H9 (cell line): Measurements from ENCODE around the gene RAB11B. TPM values are rescaled to one million over a fixed set of nuclear protein-coding genes. Genes with fewer than 3 reads are reported as not detected.

ENCODE experiments used
- DNase-seq: peaks from one replicate; pipeline ENCODE4 v3.0.0-alpha.2; 2017
- H2AFZ ChIP-seq: one replicate; pipeline ENCODE4 v1.6.1; 2013; ENCODE audit warnings: mild to moderate bottlenecking, low read length, control low read depth, moderate library complexity
- H2AK5ac ChIP-seq: 2 replicates; pipeline ENCODE4 v1.6.1; 2013; ENCODE audit warnings: low read length, control low read depth, mixed read lengths; ENCODE audit not compliant: insufficient read length
- H2BK120ac ChIP-seq: one replicate; pipeline ENCODE4 v1.6.1; 2013; ENCODE audit warnings: low read depth, mild to moderate bottlenecking, low read length, control low read depth, inconsistent platforms; ENCODE audit not compliant: poor library complexity, severe bottlenecking
- H2BK12ac ChIP-seq: 2 replicates; pipeline ENCODE4 v1.6.1; 2013; ENCODE audit warnings: low read length, control low read depth, mixed read lengths, low read depth; ENCODE audit not compliant: insufficient read length
- H2BK15ac ChIP-seq: 2 replicates; pipeline ENCODE4 v1.6.1; 2013; ENCODE audit warnings: low read depth, low read length, control low read depth
- H2BK20ac ChIP-seq: one replicate; pipeline ENCODE4 v1.6.1; 2013; ENCODE audit warnings: low read depth, mild to moderate bottlenecking, low read length, control low read depth, inconsistent platforms; ENCODE audit not compliant: poor library complexity, severe bottlenecking
- H2BK5ac ChIP-seq: 2 replicates; pipeline ENCODE4 v1.6.1; 2013; ENCODE audit warnings: low read length, control low read depth, mixed read lengths; ENCODE audit not compliant: insufficient read length
- H3K14ac ChIP-seq: 2 replicates; pipeline ENCODE4 v1.6.1; 2013; ENCODE audit warnings: low read length, control low read depth; ENCODE audit not compliant: insufficient read depth
- H3K18ac ChIP-seq: 2 replicates; pipeline ENCODE4 v1.6.1; 2013; ENCODE audit warnings: low read depth, mild to moderate bottlenecking, mixed read lengths, low read length, control low read depth; ENCODE audit not compliant: insufficient read length
- H3K23ac ChIP-seq: 2 replicates; pipeline ENCODE4 v1.6.1; 2013; ENCODE audit warnings: low read length, control low read depth, mixed read lengths, low read depth; ENCODE audit not compliant: insufficient read length
- H3K23me2 ChIP-seq: 2 replicates; pipeline ENCODE4 v1.6.1; 2013; ENCODE audit warnings: low read depth, mild to moderate bottlenecking, mixed read lengths, low read length, control low read depth; ENCODE audit not compliant: insufficient read length, poor library complexity, severe bottlenecking
- H3K27ac ChIP-seq: 2 replicates; pipeline ENCODE4 v1.5.1; 2013; ENCODE audit warnings: low read length, control low read depth, mixed read lengths, low read depth; ENCODE audit not compliant: insufficient read length
- H3K27me3 ChIP-seq: 2 replicates; pipeline ENCODE4 v1.6.1; 2013; ENCODE audit warnings: low read length, control low read depth, inconsistent platforms; ENCODE audit not compliant: insufficient read depth
- H3K4ac ChIP-seq: 2 replicates; pipeline ENCODE4 v1.6.1; 2013; ENCODE audit warnings: low read depth, mild to moderate bottlenecking, control low read depth, inconsistent platforms, low read length, moderate library complexity
- H3K4me1 ChIP-seq: 2 replicates; pipeline ENCODE4 v1.6.1; 2013; ENCODE audit warnings: low read length, control low read depth, inconsistent platforms; ENCODE audit not compliant: insufficient read depth
- H3K4me2 ChIP-seq: 2 replicates; pipeline ENCODE4 v1.6.1; 2013; ENCODE audit warnings: low read length, control low read depth, mixed read lengths; ENCODE audit not compliant: insufficient read length, insufficient read depth
- H3K56ac ChIP-seq: 2 replicates; pipeline ENCODE4 v1.6.1; 2013; ENCODE audit warnings: low read depth, mild to moderate bottlenecking, mixed read lengths, low read length, control low read depth; ENCODE audit not compliant: insufficient read length
- H3K79me1 ChIP-seq: 2 replicates; pipeline ENCODE4 v1.6.1; 2013; ENCODE audit warnings: low read depth, mild to moderate bottlenecking, moderate library complexity, low read length, control low read depth, inconsistent platforms; ENCODE audit not compliant: insufficient read depth, poor library complexity, severe bottlenecking
- H3K79me2 ChIP-seq: 2 replicates; pipeline ENCODE4 v1.6.1; 2013; ENCODE audit warnings: low read length, control low read depth, inconsistent platforms; ENCODE audit not compliant: insufficient read depth
- H3K9ac ChIP-seq: 2 replicates; pipeline ENCODE4 v1.6.1; 2013; ENCODE audit warnings: low read length, control low read depth, mixed read lengths; ENCODE audit not compliant: insufficient read length; ENCODE audit errors: extremely low read depth
- H3K9me3 ChIP-seq: one replicate; pipeline ENCODE4 v1.6.1; 2013; ENCODE audit warnings: low read depth, low read length, inconsistent platforms; ENCODE audit not compliant: control insufficient read depth
- H3T11ph ChIP-seq: one replicate; pipeline ENCODE4 v1.6.1; 2013; ENCODE audit warnings: mild to moderate bottlenecking, low read length, control low read depth, inconsistent platforms
- H4K20me1 ChIP-seq: one replicate; pipeline ENCODE4 v1.6.1; 2013; ENCODE audit not compliant: control insufficient read depth, insufficient read length, insufficient read depth
- H4K5ac ChIP-seq: 2 replicates; pipeline ENCODE4 v1.6.1; 2013; ENCODE audit warnings: low read depth, mild to moderate bottlenecking, mixed read lengths, low read length, control low read depth; ENCODE audit not compliant: insufficient read length
- H4K8ac ChIP-seq: replicated peaks from 2 replicates; pipeline ENCODE4 v1.6.1; 2013; ENCODE audit warnings: low read length, control low read depth, mixed read lengths, low read depth; ENCODE audit not compliant: insufficient read length
- H4K91ac ChIP-seq: 2 replicates; pipeline ENCODE4 v1.6.1; 2013; ENCODE audit warnings: low read depth, mild to moderate bottlenecking, moderate library complexity, mixed read lengths, low read length, control low read depth; ENCODE audit not compliant: insufficient read length
- H3K27ac Mint-ChIP-seq, 3 experiments: 2 replicates in 2 of 3; 3 replicates in 1 of 3; pipeline ENCODE4 v1.8.0; 2020 to 2021; ENCODE audit warnings: mixed read lengths in 3 of 3, mild to moderate bottlenecking in 1 of 3, moderate library complexity in 1 of 3
- H3K27me3 Mint-ChIP-seq: 2 replicates; pipeline ENCODE4 v1.8.0; 2021; ENCODE audit warnings: low read depth, mild to moderate bottlenecking, moderate library complexity, mixed read lengths
- H3K36me3 Mint-ChIP-seq, 3 experiments: 2 replicates in 2 of 3; 3 replicates in 1 of 3; pipeline ENCODE4 v1.8.0; 2020 to 2021; ENCODE audit warnings: low read depth in 3 of 3, mixed read lengths in 3 of 3; ENCODE audit not compliant: insufficient read depth in 1 of 3
- H3K4me1 Mint-ChIP-seq, 2 experiments: 2 replicates each; pipeline ENCODE4 v1.8.0; 2020; ENCODE audit warnings: mixed read lengths in 2 of 2
- H3K4me3 Mint-ChIP-seq, 2 experiments: 2 replicates in 1 of 2; 3 replicates in 1 of 2; pipeline ENCODE4 v1.8.0; 2020 to 2021; ENCODE audit warnings: mild to moderate bottlenecking in 2 of 2, mixed read lengths in 2 of 2, moderate library complexity in 1 of 2
- H3K9me3 Mint-ChIP-seq, 2 experiments: 2 replicates in 1 of 2; 3 replicates in 1 of 2; pipeline ENCODE4 v1.8.0; 2020; ENCODE audit warnings: mild to moderate bottlenecking in 2 of 2, mixed read lengths in 2 of 2, moderate library complexity in 1 of 2
- WGBS: extraction: QIAGEN DNeasy Blood & Tissue Kit; methylation state at CpG from one replicate; pipeline ENCODE4 v1.1.7; 2013; ENCODE audit warnings: missing lambda C conversion rate, low lambda C conversion rate, mixed read lengths; ENCODE audit not compliant: insufficient read length; ENCODE audit errors: extremely low coverage; 5-methylcytosine and 5-hydroxymethylcytosine counted together
- total RNA-seq: library from RNA; stranded (reverse); gene quantifications from 2 replicates; pipeline ENCODE4 v1.2.1, GENCODE V29; 2021
- TF ChIP-seq, protein P1 (sequence below): fragments of 200-600 bp; sonication (generic); conservative IDR thresholded peaks from 3 replicates; pipeline ENCODE4 v1.8.0; 2021; ENCODE audit warnings: antibody characterized with exemption, mild to moderate bottlenecking

RAB11B gene
- total RNA-seq, 1 experiment from 2014 or later: 106 TPM

DNA sequence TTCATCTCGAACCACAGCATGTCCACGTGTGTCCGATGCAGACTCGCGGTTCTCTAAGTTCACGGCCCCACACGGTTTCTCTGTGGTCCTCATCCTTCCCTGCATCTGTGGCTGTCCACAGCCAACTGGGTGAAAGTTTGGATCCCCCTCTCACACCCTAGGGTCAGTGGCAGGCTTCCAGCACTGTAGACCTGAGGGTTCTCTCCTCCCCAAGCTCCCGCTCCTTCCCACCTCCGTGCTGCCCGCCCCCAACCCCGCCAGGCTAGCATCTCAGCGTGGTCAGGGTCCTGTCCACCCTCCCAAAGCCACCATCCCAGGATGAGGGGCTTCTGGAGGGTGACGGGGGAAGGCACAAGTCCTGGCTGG is 23.2 kb upstream of the RAB11B start:
- Mint-ChIP-seq H3K4me1 (peaks cover 23 to 28% of the 10 kb centered on the region in 2 experiments), H3K9me3 (no peaks in the 10 kb centered on the region), H3K27me3 (peaks cover 55% of the 10 kb centered on the region), H3K36me3 (peaks cover 0 to 3% (median 0%) of the 10 kb centered on the region in 3 experiments; a peak in 3 of 7 replicates), H3K27ac (peak overlapping the region in 1 of 3 experiments; percentile 18; a peak in 1 of 7 replicates), H3K4me3 (peak overlapping the region; percentile 35 to 51; a peak in 4 of 5 replicates)
- Histone ChIP-seq H3T11ph (no peak overlapping the region), H3K4me2 (peak overlapping the region; percentile 5), H2BK120ac (no peak overlapping the region), H2AK5ac (no peak overlapping the region), H2BK12ac (no peak overlapping the region), H2AFZ (no peak overlapping the region), H3K9ac (no peak overlapping the region), H3K4me1 (peaks cover 4% of the 10 kb centered on the region; the same call in 1 of the 2 replicates), H4K5ac (no peak overlapping the region), H4K20me1 (no peaks in the 10 kb centered on the region), H2BK15ac (no peak overlapping the region), H3K23me2 (peaks cover 6% of the 10 kb centered on the region), H2BK5ac (no peak overlapping the region), H4K91ac (no peak overlapping the region), H3K14ac (no peak overlapping the region), H2BK20ac (no peak overlapping the region), H4K8ac (no peak overlapping the region), H3K23ac (no peak overlapping the region), H3K27me3 (no peaks in the 10 kb centered on the region; the same call in 1 of the 2 replicates), H3K27ac (no peak overlapping the region), H3K79me1 (no peaks in the 10 kb centered on the region), H3K56ac (no peak overlapping the region), H3K18ac (no peak overlapping the region), H3K79me2 (no peaks in the 10 kb centered on the region), H3K4ac (no peak overlapping the region), H3K9me3 (no peaks in the 10 kb centered on the region)
- no CpG with 5 or more reads among the region's 13 CpGs for WGBS
- DNase-seq: no peak
- TF ChIP-seq, protein P1, sequence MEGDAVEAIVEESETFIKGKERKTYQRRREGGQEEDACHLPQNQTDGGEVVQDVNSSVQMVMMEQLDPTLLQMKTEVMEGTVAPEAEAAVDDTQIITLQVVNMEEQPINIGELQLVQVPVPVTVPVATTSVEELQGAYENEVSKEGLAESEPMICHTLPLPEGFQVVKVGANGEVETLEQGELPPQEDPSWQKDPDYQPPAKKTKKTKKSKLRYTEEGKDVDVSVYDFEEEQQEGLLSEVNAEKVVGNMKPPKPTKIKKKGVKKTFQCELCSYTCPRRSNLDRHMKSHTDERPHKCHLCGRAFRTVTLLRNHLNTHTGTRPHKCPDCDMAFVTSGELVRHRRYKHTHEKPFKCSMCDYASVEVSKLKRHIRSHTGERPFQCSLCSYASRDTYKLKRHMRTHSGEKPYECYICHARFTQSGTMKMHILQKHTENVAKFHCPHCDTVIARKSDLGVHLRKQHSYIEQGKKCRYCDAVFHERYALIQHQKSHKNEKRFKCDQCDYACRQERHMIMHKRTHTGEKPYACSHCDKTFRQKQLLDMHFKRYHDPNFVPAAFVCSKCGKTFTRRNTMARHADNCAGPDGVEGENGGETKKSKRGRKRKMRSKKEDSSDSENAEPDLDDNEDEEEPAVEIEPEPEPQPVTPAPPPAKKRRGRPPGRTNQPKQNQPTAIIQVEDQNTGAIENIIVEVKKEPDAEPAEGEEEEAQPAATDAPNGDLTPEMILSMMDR: no peak
